K562 (cell line): ENCODE measurements around the gene GZMB. TPM values are rescaled to one million over a fixed set of nuclear protein-coding genes. Genes with fewer than 3 reads are reported as not detected.

Experiments
- ATAC-seq: fragments of 200-7000 bp; cut with Tn5 transposase; 3 replicates; pipeline ENCODE4 v1.9.1; 2020; ENCODE audit warnings: moderate library complexity
- BruUV-seq: library from RNA; stranded (reverse); fragments of 400-500 nt; replicated peaks from 2 replicates; lab custom pipeline; 2021; lab: Mats Ljungman, UMichigan
- CTCF ChIA-PET: fragments of 300-600 bp; formaldehyde crosslinking; extraction: SDS; loops from one replicate; lab custom pipeline; 2021; ENCODE audit warnings: low intra/inter-chr PET ratio; lab: Yijun Ruan, JAX
- POLR2A ChIA-PET: fragments of 300-600, 350-650 bp; sonication (Branson Sonifier 250); formaldehyde crosslinking; extraction: SDS; loops from one replicate; lab custom pipeline; 2021; ENCODE audit warnings: antibody characterized with exemption, inconsistent platforms; lab: Yijun Ruan, JAX
- DNase-seq, 4 experiments: peaks; one replicate each; pipeline versions ENCODE4 v3.0.0 to v3.0.0-alpha.2; 2011 to 2018; ENCODE audit warnings: low spot score in 3 of 4, mixed read lengths in 3 of 4; ENCODE audit errors: extremely low read depth in 1 of 4
- FAIRE-seq: peaks from 2 replicates; lab custom pipeline; 2011; peaks lifted over from hg19 to GRCh38; lab: Jason Lieb, UNC
- H2AFZ ChIP-seq: 2 replicates; pipeline ENCODE4 v1.6.0; 2011; ENCODE audit warnings: low read depth, low read length, control low read depth, inconsistent platforms
- H3K27ac ChIP-seq: fragments of 200-600 bp; 3 replicates; pipeline ENCODE4 v1.8.0; 2011; ENCODE audit warnings: low read depth, mild to moderate bottlenecking, control low read depth, inconsistent platforms, low read length, moderate library complexity, mixed read lengths; ENCODE audit errors: extremely low read depth
- H3K27me3 ChIP-seq, 2 experiments: fragments of 300-600 bp in 1 of 2; 2 replicates in 1 of 2; 3 replicates in 1 of 2; pipeline versions ENCODE4 v1.6.0 to v1.8.0; 2011; ENCODE audit warnings: inconsistent platforms in 2 of 2, low read length in 2 of 2, mild to moderate bottlenecking in 1 of 2, mixed read lengths in 1 of 2, moderate library complexity in 1 of 2; ENCODE audit not compliant: control insufficient read depth in 2 of 2, insufficient read depth in 2 of 2
- H3K36me3 ChIP-seq: fragments of 300-600 bp; 3 replicates; pipeline ENCODE4 v1.8.0; 2011; ENCODE audit warnings: mild to moderate bottlenecking, low read length, inconsistent platforms; ENCODE audit not compliant: control insufficient read depth, insufficient read depth
- H3K4me1 ChIP-seq, 2 experiments: fragments of 200-600 bp in 1 of 2; replicated peaks in 1 of 2; 2 replicates in 1 of 2; 3 replicates in 1 of 2; pipeline versions ENCODE4 v1.5.1 to v1.8.0; 2011; ENCODE audit warnings: inconsistent platforms in 2 of 2, low read length in 2 of 2, mild to moderate bottlenecking in 1 of 2, mixed read lengths in 1 of 2, moderate library complexity in 1 of 2; ENCODE audit not compliant: control insufficient read depth in 2 of 2, insufficient read depth in 2 of 2
- H3K4me2 ChIP-seq: 2 replicates; pipeline ENCODE4 v1.6.1; 2011; ENCODE audit warnings: low read length, control low read depth, inconsistent platforms, mixed read lengths; ENCODE audit not compliant: insufficient read depth
- H3K4me3 ChIP-seq: fragments of 200-600 bp; sonication (generic), shearing (Covaris generic); 2 replicates; pipeline ENCODE4 v1.5.1; 2016; ENCODE audit warnings: control low read depth, inconsistent platforms
- H3K79me2 ChIP-seq: fragments of 200-600 bp; 3 replicates; pipeline ENCODE4 v1.8.0; 2011; ENCODE audit warnings: low read length, inconsistent platforms; ENCODE audit not compliant: control insufficient read depth, insufficient read depth
- H3K9ac ChIP-seq, 2 experiments: 2 replicates each; pipeline versions ENCODE4 v1.6.0 to v1.6.1; 2011; ENCODE audit warnings: low read depth in 2 of 2, low read length in 2 of 2, control low read depth in 1 of 2, inconsistent platforms in 1 of 2, mild to moderate bottlenecking in 1 of 2, mixed read lengths in 1 of 2; ENCODE audit not compliant: insufficient read depth in 1 of 2
- H3K9me1 ChIP-seq: one replicate; pipeline ENCODE4 v1.6.0; 2011; ENCODE audit warnings: inconsistent platforms, mild to moderate bottlenecking, low read length, moderate library complexity; ENCODE audit not compliant: control insufficient read depth, insufficient read depth
- H3K9me3 ChIP-seq: replicated peaks from 2 replicates; pipeline ENCODE4 v1.5.1; 2011; ENCODE audit warnings: low read depth, low read length, inconsistent platforms; ENCODE audit not compliant: control insufficient read depth, insufficient read depth
- H4K20me1 ChIP-seq: replicated peaks from 2 replicates; pipeline ENCODE4 v1.6.1; 2011; ENCODE audit warnings: low read length, inconsistent platforms, mixed read lengths; ENCODE audit not compliant: control insufficient read depth, insufficient read depth
- EP300 ChIP-seq: IDR thresholded peaks from 2 replicates; pipeline ENCODE4 v1.6.1; 2012; ENCODE audit warnings: low read length, improper control_type of control experiment
- ETS2 ChIP-seq: IDR thresholded peaks from 2 replicates; pipeline ENCODE4 v1.6.1; 2016; ENCODE audit warnings: borderline replicate concordance, missing genetic modification characterization, mild to moderate bottlenecking, moderate library complexity, missing compliant biosample characterization; ENCODE audit not compliant: poor library complexity, severe bottlenecking
- ETV5 ChIP-seq: sonication (generic); formaldehyde crosslinking; IDR thresholded peaks from 2 replicates; pipeline ENCODE4 v1.4.0; 2020; ENCODE audit warnings: low read depth, mild to moderate bottlenecking, missing genetic modification reagents
- MAFK ChIP-seq: IDR thresholded peaks from 2 replicates; pipeline ENCODE4 v1.6.1; 2011; ENCODE audit warnings: low read length, improper control_type of control experiment
- MIER1 ChIP-seq: fragments of 450-650 bp; IDR thresholded peaks from 2 replicates; pipeline ENCODE4 v1.6.1; 2016; ENCODE audit warnings: antibody characterized with exemption, mild to moderate bottlenecking, low read depth
- MXD1 ChIP-seq: fragments of 250-450 bp; sonication (Bioruptor Pico); IDR thresholded peaks from 2 replicates; pipeline ENCODE4 v1.8.0; 2021; ENCODE audit warnings: borderline replicate concordance, mild to moderate bottlenecking, moderate library complexity; ENCODE audit not compliant: poor library complexity, severe bottlenecking
- POU5F1 ChIP-seq: fragments of 150-350 bp; IDR thresholded peaks from 2 replicates; pipeline ENCODE4 v1.6.1; 2014; ENCODE audit warnings: borderline replicate concordance, low read length, low read depth, mild to moderate bottlenecking; ENCODE audit not compliant: partially characterized antibody
- RFX1 ChIP-seq: fragments of 450-650 bp; IDR thresholded peaks from 2 replicates; pipeline ENCODE4 v1.6.1; 2016; ENCODE audit warnings: mild to moderate bottlenecking, moderate library complexity
- TAF15 ChIP-seq: fragments of 200-400 bp; formaldehyde crosslinking; IDR thresholded peaks from 2 replicates; pipeline ENCODE4 v1.6.1; 2017; ENCODE audit warnings: mild to moderate bottlenecking, low read depth, low read length, moderate library complexity
- THRA ChIP-seq: fragments of 450-650 bp; IDR thresholded peaks from 2 replicates; pipeline ENCODE4 v1.6.1; 2017; ENCODE audit warnings: mild to moderate bottlenecking, moderate library complexity
- ZBTB2 ChIP-seq: fragments of 450-650 bp; IDR thresholded peaks from 2 replicates; pipeline ENCODE4 v1.6.1; 2016; ENCODE audit warnings: antibody characterized with exemption
- WGBS: fragments of 100-300 bp; shearing (Covaris generic); methylation state at CpG from one replicate; pipeline ENCODE4 v1.1.6; 2016; ENCODE audit warnings: low coverage, mixed read lengths; ENCODE audit not compliant: insufficient coverage; ENCODE audit errors: missing lambda C conversion rate; 5-methylcytosine and 5-hydroxymethylcytosine counted together
- in situ Hi-C: fragments of 300-500 bp; cut with MboI; formaldehyde crosslinking; loops from 4 replicates; pipeline ENCODE4 v1.15.0; 2018; ENCODE audit warnings: inconsistent platforms, mixed read lengths
- intact Hi-C: fragments of 100-400 bp; cut with micrococcal nuclease; formaldehyde crosslinking; loops from 2 replicates; pipeline ENCODE4 v1.14.2; 2022
- polyA plus RNA-seq, 8 experiments: library from polyadenylated mRNA; depleted of rRNA in 4 of 8; stranded (reverse) in 5 of 8; unstranded in 3 of 8; fragments of >200 nt; fragmentation: Nextera tagmentation in 2 of 8; fragmentation: Illumina TruSeq in 1 of 8; extraction: Ambion mirVana in 2 of 8; extraction: Trizol in 1 of 8; gene quantifications; 2 replicates each; pipeline versions ENCODE4 v1.2.1 to v1.2.3, GENCODE V29; 2011 to 2014; ENCODE audit warnings: inconsistent platforms in 1 of 8, missing spikeins in 1 of 8
- total RNA-seq, 7 experiments: library from RNA; depleted of rRNA in 6 of 7; stranded (reverse); fragments of >200 nt in 6 of 7; fragmentation: Illumina TruSeq in 2 of 7; extraction: Trizol in 2 of 7; gene quantifications; 2 replicates each; pipeline versions ENCODE4 v1.2.1 to v1.2.3, GENCODE V29; 2011 to 2021; ENCODE audit warnings: low replicate concordance in 1 of 7

The GZMB gene
- total and polyA plus RNA-seq, 9 of the 15 experiments (the other 6 are each of a cell fraction or from before 2014, with no cell fraction given) = 0.08 to 0.95 (median 0.68) TPM; not detected in 6

- FAIRE-seq (no peak), DNase-seq (no peak), ATAC-seq (no peak)
- WGBS = 4% methylated on average over 3 of the region's 4 CpGs
- BruUV-seq = no TSS peak
- CTCF ChIA-PET = no interaction called here
- Histone ChIP-seq H3K4me3 (no peak overlapping the region), H3K36me3 (no peaks in the 10 kb centered on the region), H3K4me1 (no peaks in the 10 kb centered on the region), H2AFZ (no peak overlapping the region), H3K9me3 (no peaks in the 10 kb centered on the region), H3K9ac (no peak overlapping the region), H3K9me1 (no peaks in the 10 kb centered on the region), H3K79me2 (no peaks in the 10 kb centered on the region), H3K27me3 (no peaks in the 10 kb centered on the region), H3K27ac (no peak overlapping the region), H4K20me1 (no peaks in the 10 kb centered on the region), H3K4me2 (no peak overlapping the region)
- intact Hi-C loops (no loop called here), in situ Hi-C loops (no loop called here)
- POLR2A ChIA-PET = no interaction called here
- no peak for TF ChIP-seq MAFK
These were observed 31.5 kb upstream of the GZMB start for GRCh38 chr14:24665440-24665991.

GRCh38 chr14:24664366-24664765, 30.4 kb upstream of the GZMB start:
- no peak for FAIRE-seq
- H3K36me3 ChIP-seq = no peaks in the 10 kb centered on the region
- BruUV-seq = no TSS peak
- no peaks in the 10 kb centered on the region for H3K9me3 ChIP-seq
- ATAC-seq = no peak
- no peaks in the 10 kb centered on the region for H3K9me1 ChIP-seq
- CTCF ChIA-PET = no interaction called here
- 0% methylated on average over 4 of the region's 4 CpGs for WGBS
- no peak overlapping the region for H2AFZ ChIP-seq
- DNase-seq = no peak
- POLR2A ChIA-PET = no interaction called here
- H3K27ac ChIP-seq = no peak overlapping the region
- no peaks in the 10 kb centered on the region for H3K4me1 ChIP-seq
- intact Hi-C loops (no loop called here), in situ Hi-C loops (no loop called here)
- H3K27me3 ChIP-seq = no peaks in the 10 kb centered on the region
- H3K9ac ChIP-seq = no peak overlapping the region
- H4K20me1 ChIP-seq = no peaks in the 10 kb centered on the region
- H3K4me3 ChIP-seq = no peak overlapping the region
- no peaks in the 10 kb centered on the region for H3K79me2 ChIP-seq
- no peak overlapping the region for H3K4me2 ChIP-seq
- TF ChIP-seq ETS2 (tag) = no peak
- no peak for TF ChIP-seq ETV5 (CRISPR knock-in tag)
- TF ChIP-seq ZBTB2 = no peak
- no peak for TF ChIP-seq TAF15
- TF ChIP-seq POU5F1 = no peak
- no peak for TF ChIP-seq MIER1
- TF ChIP-seq THRA = no peak
- TF ChIP-seq MXD1 (CRISPR knock-in tag) = no peak
- no peak for TF ChIP-seq EP300
- TF ChIP-seq RFX1 = no peak
